HG03571 (cell line): ENCODE results near the gene SCUBE3.
A peak's percentile ranks its signal among the peaks of the same experiment; 100 is the strongest.

ENCODE experiments used
- ATAC-seq: cut with Tn5 transposase; IDR thresholded peaks from one replicate; pipeline ENCODE4 v1.9.1; 2021; ENCODE audit not compliant: unreplicated experiment

The SCUBE3 gene

DNA sequence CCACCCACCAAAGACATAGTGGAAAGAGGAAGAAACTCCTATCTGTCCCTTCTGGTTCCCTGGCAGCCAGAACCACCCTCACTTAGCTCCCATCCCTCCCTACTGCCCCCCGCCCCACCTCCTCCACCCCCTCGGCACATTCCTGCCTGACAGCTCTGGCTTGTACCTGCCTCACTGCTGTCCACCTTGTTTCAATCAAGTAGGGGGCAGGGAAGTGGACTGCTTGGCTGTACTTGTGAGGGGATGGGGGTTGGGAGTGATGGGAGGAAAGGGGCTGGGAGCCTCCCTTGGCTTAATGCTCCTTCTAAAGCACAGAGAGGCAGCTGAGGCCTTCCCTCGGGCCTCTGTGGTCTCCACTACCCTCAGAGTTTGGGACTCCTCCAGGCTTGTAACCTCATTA, 23.7 kb downstream of the SCUBE3 start:
- no peak for ATAC-seq

DNA sequence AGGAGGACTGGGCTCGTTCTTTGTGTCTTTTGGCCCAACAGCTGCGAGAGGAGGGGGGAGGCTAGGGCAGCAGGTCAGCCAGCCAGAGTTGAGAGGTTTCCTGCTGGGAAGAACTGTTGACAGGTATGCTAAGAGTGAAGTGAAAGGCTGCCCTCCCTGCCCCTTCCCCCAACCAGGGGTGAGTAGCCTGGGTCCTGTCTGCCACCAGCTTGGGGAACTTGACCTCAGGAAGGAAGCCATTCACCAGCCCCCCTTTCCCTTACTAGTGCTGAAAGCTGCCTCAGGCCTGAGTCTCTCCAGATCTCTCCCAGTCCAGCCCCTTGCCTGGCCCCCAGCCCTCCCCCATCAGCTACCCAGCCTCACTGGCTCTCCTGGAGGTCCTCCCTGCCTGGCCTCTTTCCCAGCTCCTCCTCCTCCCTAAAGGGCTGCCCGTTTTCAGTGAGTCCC, 25.1 kb downstream of the SCUBE3 start:
- ATAC-seq, result no peak

DNA sequence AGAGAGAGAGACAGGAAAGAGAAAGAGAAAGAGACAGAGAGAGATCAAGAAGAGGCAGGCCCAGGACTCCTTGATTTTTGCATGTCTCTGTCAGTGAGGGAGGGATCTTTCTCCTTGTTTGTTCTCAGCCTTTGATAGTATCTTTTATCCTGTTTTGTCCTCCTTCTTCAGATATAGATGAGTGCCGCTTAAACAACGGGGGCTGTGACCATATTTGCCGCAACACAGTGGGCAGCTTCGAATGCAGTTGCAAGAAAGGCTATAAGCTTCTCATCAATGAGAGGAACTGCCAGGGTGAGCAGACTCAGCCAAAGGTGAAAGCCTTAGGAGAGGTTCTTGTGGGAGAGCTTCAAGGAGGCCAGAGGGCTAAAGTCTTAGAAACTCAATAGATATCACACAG, 25.8 kb downstream of the SCUBE3 start:
- ATAC-seq, result no peak

DNA sequence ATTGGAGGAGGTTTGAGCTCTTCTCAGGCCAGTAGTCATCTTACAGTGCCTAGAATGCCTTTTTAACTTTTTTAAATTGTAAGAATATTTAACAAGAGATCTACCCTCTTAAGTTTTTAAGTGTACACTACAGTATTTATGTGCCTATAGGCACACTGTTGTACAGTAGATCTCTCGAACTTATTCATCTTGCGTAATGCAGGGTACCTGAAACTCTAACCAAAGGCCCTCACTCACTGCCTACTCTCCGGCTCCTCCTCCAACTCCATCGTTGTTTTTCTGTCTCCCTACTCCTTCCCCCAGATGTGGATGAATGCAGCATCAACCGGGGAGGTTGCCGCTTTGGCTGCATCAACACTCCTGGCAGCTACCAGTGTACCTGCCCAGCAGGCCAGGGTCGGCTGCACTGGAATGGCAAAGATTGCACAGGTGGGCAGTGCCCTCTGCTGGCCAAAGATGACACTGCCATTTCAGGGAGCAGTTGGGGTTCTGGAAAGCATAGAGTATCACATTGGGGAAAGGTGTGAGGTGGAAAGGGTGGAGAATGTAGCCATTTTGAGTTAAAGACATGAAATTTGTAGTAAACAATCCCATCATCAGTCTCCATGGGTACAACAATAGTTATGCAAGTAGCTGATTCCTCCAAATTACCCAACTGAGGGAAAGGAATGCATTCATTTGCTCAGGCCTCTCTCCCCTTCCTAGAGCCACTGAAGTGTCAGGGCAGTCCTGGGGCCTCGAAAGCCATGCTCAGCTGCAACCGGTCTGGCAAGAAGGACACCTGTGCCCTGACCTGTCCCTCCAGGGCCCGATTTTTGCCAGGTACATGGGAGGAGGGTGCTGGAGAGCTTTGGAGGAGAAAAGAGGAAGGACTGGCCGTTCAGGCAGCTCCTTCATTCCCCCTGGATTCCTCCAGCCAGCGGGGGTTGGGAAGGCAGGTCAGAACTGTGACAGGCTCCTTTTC, 27.4 kb downstream of the SCUBE3 start:
- ATAC-seq, result no peak

DNA sequence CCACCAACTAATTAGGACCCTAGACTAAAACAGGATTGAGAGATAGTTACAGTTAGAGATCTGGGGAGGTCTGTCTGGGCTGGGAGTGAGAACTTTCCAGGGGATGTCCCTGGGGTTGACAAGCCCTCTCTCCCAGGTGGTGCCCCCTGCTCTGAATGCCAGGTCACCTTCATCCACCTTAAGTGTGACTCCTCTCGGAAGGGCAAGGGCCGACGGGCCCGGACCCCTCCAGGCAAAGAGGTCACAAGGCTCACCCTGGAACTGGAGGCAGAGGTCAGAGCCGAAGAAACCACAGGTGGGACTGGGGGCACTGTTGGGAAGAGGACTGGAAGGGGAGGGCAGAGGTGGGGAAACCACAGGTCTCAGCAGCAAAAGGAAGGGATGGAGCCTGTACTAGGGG, 28.7 kb downstream of the SCUBE3 start:
- no peak for ATAC-seq

DNA sequence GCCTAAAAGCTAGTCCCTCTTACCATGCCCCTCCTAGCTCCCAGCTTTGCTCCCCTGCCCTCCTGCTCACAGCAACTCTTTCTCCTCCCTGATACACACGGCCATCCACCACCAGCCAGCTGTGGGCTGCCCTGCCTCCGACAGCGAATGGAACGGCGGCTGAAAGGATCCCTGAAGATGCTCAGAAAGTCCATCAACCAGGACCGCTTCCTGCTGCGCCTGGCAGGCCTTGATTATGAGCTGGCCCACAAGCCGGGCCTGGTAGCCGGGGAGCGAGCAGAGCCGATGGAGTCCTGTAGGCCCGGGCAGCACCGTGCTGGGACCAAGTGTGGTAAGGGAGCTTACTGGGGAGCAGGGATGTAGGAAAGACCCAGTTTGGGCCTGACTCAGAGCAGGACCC, 29.1 kb downstream of the SCUBE3 start:
- no peak for ATAC-seq

DNA sequence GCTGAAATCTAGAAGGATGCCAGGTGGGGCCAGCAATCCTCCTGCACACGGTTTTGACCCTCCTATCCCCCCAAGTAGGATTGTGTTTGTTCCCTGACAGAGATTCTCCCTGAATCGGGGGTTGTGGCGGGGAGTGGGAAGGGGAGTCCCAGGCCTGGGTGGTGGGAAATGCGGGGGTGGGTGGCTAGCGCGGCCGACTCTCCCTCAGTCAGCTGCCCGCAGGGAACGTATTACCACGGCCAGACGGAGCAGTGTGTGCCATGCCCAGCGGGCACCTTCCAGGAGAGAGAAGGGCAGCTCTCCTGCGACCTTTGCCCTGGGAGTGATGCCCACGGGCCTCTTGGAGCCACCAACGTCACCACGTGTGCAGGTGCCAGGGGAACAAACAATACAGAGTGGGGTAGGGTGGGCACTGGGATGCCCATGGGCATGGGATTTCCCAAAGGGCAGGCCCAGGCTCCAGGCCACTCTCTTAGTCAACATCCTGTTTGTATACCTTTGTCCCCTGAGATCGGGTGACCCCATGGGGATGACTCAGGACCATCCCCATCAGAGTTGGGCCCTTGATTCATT, 29.7 kb downstream of the SCUBE3 start:
- ATAC-seq, result no peak

DNA sequence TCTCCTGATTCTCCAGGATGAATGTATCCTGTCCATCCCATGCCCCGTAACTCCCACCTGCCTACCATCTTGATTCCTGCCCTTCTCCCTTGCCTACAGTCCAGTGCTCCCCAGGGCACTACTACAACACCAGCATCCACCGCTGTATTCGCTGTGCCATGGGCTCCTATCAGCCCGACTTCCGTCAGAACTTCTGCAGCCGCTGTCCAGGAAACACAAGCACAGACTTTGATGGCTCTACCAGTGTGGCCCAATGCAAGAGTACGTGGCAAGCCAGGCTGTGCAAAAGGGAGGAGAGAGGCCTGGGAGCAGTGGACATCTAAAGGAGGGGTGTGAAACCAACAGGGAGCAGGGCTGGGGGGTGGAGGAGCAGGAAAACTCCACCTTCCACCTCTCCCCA, 30.8 kb downstream of the SCUBE3 start:
- no peak for ATAC-seq

DNA sequence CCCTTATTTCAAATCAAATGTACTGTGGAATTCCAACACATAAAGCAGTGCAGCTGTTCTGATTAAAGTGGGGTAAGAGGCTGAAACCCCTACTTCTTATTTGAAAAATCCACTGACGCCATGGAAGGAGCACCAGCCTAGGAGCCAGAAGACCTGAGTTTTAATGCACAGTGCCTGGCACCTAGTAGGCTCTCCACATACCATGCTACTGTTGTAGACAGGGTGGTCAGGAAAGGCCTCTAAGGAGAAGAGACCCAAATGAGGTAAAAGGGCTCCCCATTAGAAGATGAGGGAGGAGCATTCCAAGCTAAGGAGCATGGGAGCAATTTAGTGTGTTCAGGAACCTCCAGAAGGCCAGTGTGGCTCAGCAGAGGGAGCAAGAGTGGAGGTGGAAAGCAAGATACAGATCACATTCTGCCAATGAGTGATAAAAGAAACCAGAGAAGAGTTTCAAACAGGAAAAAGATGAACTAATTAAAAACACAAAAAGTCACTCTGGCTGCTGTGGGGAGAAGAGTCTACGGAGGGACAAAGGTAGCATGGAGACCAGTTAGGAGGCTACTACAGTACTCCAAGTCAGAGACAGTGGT, 34.0 kb downstream of the SCUBE3 start:
- no peak for ATAC-seq

DNA sequence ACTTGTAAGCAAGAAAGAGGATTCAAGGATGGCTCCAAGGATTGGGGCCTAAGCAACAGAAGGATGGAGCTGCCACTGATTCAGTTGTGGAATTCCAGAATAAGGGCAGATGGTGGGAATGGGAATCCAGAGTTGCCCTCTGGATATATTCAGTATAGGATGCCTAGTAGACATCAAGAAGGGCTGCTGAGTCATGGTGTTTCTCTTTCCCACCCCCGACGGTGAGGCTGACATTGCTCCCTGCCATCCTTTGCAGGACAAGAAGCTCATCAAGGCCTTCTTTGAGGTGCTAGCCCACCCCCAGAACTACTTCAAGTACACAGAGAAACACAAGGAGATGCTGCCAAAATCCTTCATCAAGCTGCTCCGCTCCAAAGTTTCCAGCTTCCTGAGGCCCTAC, 34.5 kb downstream of the SCUBE3 start:
- ATAC-seq, result no peak

DNA sequence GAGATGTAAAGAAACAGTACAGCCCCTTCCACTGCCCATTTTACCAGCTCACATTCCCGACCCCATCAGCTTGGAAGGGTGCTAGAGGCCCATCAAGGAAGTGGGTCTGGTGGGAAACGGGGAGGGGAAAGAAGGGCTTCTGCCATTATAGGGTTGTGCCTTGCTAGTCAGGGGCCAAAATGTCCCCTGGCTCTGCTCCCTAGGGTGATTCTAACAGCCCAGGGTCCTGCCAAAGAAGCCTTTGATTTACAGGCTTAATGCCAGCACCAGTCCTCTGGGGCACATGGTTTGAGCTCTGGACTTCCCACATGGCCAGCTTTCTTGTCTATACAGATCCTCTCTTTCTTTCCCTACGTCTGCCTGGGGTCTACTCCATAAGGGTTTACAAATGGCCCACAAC, 35.2 kb downstream of the SCUBE3 start:
- ATAC-seq, result no peak

DNA sequence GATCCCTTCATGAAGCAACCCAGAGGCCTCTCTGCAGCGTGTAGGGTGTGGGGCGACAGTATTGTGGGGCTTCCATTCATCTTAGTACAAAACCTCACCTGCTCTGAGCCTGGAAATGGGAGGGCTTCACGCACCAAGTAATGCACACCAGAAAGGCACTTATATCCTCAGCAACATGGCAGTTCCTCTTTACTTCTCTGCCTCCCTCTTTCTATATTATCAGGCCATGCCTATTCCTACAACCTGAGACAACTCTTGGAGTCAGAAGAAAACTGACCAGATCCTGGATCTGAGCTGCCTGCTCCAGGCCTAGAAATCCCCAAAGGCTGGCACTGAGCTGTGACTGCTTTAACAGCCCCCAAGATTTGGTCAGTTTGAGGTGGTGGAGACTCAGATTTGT, 38.2 kb downstream of the SCUBE3 start:
- ATAC-seq, result no peak

DNA sequence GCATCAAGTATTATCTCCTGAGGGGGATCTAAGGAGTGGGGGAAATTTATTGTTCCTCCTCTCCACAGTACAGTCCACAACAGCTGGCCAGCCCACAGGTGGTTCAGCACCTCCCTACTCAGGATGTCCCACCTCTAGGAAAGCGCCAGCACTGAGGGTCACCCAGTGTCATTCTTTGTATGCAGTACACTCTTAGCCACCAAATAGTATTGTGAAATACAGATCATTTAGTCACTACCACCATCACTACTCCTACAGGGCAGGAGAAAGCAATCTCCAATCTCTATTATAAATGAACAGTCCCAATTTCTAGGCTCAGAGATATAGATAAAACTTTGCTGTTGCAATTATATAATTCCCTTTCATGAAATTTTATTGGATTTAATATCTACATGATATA, 39.5 kb downstream of the SCUBE3 start:
- no peak for ATAC-seq

DNA sequence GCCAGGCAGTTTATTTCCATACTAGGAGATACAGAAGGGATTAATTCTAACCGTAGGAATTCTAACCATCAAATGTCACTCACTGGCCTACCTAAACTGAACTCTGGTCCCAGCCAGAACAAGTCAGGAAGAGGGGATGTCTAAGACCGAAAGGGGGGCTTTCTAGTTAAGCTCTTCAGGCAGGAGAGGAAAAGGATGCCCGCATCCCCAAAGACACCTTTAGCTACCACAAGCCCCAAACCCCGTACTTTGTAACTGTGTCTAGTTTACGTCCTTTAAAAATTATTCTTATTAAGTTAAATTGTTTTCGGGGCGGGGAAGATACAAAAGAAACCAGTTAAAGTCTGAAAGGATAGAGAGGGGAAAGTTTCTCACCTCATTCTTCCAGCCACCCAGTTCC, 44.6 kb downstream of the SCUBE3 start:
- ATAC-seq, result no peak

DNA sequence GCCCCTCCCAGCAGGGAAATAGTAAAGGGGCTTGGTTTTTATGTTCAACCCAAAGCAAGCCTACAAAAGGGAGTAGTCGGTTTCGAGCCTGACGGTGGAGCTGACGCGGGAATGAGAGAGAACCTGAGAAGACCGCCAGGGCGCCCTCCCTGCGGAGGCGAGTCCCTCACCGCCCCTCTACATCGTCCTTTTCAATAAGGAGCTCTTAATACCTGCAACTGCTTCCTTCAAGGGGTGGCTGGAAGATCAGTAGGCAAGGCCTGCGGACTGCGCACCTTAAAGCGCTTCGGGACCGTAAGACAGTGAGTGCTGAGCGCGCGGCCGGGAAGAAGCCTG, 45.1 kb downstream of the SCUBE3 start:
- no peak for ATAC-seq

DNA sequence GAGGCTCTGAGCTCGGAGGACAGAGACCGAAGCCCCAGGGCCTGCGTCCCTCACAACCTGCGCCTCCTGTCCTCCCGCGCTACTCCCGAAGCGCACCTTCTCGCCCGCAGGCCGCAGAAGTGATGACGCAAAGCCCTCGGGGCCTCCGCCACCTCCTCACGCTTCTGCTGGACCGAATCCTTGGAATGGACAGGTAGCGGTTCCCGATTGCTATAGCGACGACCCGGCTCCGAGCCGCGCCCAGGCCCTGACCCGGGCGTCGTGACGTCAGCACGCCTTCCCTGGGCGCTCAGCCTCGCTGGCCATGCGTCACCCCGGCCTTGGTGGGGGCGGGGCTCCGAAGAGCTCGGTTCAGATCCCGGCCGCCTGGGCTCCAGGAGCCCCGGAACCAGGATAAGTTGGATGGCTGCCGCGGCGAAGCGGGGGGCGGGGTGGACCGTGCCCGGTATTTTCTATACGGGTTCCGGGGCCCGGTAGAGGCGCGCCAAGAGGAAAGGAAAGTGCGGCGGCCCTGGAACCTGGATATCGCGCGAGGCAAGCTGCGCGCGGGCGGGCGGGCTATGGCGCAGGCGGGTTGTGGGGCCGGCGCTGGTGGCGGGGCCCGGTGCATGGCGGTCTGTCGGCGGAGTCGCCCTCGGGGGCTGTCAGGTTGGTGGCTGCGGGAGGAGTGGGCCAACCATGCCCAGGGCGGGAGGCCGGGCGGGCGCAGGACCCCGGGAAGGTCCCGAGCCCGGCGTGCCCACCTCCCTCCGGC, 45.6 kb downstream of the SCUBE3 start, which contains the start of gene ZNF76:
Gene ZNF76, plus strand, starts transcription at position 542 of the 754 bp plus-strand sequence. CDS start 21,417 bp downstream, outside the sequence.
- peak; percentile 76 for ATAC-seq

DNA sequence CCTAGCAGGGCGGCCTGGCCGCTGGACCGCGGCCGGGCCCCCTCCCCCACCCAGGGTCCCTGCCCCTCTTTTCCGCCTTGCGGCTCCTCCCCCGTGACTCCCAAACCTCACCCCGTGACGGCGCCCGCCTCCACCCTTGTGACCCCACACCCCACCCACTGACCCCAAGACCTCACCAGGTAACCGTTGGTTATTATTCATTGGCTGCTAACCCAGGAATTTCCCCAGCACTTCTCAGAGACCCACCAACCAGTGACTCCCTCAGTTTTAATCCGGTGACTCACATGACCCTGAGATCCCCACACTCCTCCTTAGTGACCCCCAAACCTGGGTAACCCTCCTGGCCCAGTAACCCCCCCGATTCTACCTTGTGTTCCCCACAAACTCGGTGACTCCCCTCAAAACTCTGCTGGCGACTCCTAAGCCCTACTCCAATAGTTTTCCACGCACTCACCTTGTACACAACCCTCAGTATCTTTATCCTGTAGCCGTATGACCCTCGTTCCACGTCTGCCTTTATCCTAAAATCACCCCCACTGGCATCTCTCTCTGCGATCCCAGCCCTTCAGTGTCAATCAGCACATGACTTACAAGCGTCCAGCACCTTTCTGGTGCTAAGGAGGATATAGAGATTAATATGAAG, 46.3 kb downstream of the SCUBE3 start:
- peak; percentile 33 for ATAC-seq

DNA sequence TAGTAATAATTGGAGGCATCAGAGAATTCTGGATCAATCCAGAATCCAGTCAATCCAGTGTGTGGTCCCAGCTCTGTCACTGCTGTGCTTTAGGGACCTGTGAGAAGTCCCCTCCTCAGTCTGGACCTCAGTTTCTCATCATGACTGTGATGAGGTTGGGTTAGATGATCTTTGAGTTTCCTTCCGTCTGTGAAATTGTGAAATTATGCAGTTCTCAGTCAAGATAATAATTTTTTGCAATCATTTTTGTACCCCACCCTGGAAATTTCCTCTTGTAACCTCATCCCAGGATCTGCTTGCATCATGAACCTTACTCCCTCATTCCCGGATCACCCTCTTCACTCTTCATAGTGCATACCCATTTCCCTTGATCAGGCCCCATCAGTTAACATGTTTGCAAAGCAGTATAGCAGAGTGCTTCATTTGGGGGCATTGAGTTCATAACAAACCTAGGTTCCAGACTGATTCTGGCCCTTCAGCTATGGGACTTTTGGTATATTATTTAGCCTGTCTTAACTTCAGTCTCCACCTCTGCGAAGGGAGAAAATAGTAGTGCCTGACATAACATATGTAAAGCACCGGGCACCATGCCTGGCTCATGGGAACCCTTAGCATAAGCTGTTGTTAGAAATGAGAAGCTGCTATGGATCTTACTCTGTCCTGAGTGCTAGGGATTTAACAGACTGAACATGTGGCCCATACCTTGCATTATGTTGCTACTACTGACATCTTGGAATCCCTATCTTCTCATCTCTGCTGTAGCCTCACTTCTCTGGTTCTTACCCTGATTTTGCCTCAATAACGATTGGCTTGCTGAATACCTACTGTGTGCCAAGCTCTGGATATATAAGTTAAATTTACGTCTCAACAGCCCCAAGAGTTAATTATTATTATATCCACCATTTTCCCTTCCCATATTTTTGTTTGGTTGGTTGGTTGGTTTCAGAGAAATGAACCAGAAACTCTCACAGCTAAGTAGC, 47.1 kb downstream of the SCUBE3 start:
- ATAC-seq, result no peak

DNA sequence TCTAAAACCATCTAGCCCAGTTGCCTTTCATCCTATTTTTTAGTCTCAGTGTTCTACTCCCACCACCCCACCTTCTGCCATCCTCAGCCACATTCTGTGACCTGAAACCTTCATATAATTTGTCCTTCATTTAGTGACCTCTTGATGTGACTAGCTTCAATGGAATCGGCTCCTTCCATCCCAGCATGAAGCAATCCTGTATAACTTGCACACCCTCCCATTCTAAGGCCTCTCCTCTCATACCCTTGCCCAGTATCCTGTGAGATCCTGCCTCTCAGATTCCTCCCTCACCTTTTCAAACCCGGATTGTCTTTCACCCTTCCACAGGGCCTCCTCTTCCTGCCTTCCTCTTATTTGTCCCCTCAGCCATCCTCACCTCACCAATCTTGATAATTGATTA, 48.8 kb downstream of the SCUBE3 start:
- no peak for ATAC-seq
